GM13976 (cell line): ENCODE data around the gene PATE2.

Experiments used
- DNase-seq: peaks from one replicate; pipeline ENCODE4 v3.0.0; 2012; ENCODE audit warnings: low spot score
- in situ Hi-C: fragments of 300-500 bp; cut with MboI; formaldehyde crosslinking; loops from one replicate; pipeline ENCODE4 v1.12.0; 2022; ENCODE audit warnings: low sequenced_read_pairs, mixed read lengths, inconsistent platforms; ENCODE audit not compliant: unreplicated experiment
- TF ChIP-seq, protein P1 (sequence below): IDR thresholded peaks from 2 replicates; pipeline ENCODE4 v1.5.1; 2012; ENCODE audit warnings: borderline replicate concordance, mild to moderate bottlenecking; ENCODE audit not compliant: insufficient read depth; ENCODE audit errors: extremely low read depth, missing control alignments, control extremely low read depth

Gene PATE2

DNA sequence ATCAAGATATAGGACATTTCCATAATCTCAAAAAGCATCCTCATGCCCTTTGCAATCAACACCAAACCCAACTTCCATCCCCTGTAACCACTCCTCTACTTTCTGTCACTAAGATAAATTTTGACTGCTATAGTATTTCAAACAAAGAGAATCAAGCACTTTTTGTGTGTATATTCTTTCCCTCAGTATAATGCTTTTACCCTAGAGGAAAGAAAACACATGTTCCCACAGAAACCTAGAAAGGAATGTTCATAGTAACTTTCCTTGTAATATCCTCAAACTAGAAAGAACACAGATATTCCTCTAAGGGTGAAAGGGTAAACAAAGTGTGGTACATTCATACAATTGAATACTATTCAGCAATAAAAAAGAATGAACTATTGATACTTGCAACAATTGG, 38.0 kb downstream of the PATE2 start:
- TF ChIP-seq, protein P1, sequence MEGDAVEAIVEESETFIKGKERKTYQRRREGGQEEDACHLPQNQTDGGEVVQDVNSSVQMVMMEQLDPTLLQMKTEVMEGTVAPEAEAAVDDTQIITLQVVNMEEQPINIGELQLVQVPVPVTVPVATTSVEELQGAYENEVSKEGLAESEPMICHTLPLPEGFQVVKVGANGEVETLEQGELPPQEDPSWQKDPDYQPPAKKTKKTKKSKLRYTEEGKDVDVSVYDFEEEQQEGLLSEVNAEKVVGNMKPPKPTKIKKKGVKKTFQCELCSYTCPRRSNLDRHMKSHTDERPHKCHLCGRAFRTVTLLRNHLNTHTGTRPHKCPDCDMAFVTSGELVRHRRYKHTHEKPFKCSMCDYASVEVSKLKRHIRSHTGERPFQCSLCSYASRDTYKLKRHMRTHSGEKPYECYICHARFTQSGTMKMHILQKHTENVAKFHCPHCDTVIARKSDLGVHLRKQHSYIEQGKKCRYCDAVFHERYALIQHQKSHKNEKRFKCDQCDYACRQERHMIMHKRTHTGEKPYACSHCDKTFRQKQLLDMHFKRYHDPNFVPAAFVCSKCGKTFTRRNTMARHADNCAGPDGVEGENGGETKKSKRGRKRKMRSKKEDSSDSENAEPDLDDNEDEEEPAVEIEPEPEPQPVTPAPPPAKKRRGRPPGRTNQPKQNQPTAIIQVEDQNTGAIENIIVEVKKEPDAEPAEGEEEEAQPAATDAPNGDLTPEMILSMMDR = no peak
- in situ Hi-C loops = no loop called here

DNA sequence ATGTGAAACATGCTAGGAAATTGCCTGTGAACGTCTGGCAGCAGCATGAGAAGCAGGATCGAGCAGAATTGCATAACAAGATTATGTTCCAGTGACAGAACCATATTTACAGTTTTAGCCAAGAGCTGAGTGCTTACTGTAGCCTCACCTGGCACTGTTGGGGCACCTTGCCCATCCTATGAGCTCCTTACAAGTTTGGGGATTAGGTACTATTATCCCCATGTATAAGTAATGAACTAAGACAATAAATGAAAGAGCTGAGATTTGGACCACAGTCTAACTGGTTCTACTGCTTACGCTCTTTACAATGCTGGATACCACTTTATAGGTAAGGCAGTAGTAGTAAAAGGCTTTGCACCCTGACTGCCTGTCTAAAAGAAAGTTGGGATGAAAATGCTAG, 49.7 kb downstream of the PATE2 start:
- no peak for DNase-seq
- in situ Hi-C loops = no loop called here
- TF ChIP-seq, protein P1 = no peak

More for the DNA sequence above, 38.0 kb downstream of the PATE2 start:
- DNase-seq = no peak
